Stromal cell of bone marrow (primary cell): ENCODE data around the gene ROBO2.

Experiments used
- DNase-seq: peaks from one replicate; pipeline ENCODE4 v3.0.0-alpha.2; 2012; ENCODE audit warnings: low read depth

Gene ROBO2

GRCh38 chr3:77571971-77572715 is 532.2 kb downstream of the ROBO2 start:
- DNase-seq: no peak

GRCh38 chr3:77577264-77577663 is 537.4 kb downstream of the ROBO2 start:
- no peak for DNase-seq

GRCh38 chr3:77586216-77586615 is 546.3 kb downstream of the ROBO2 start:
- no peak for DNase-seq

- no peak for DNase-seq
Measured at GRCh38 chr3:77588863-77589262, 549.0 kb downstream of the ROBO2 start.

- no peak for DNase-seq
Measured at GRCh38 chr3:77590191-77590590, 550.3 kb downstream of the ROBO2 start.

- DNase-seq: no peak
Measured at GRCh38 chr3:77595371-77595870, 555.5 kb downstream of the ROBO2 start.

GRCh38 chr3:77599948-77600347 is 560.0 kb downstream of the ROBO2 start:
- DNase-seq: no peak

GRCh38 chr3:77601823-77602415 is 562.0 kb downstream of the ROBO2 start:
- DNase-seq: no peak

- no peak for DNase-seq
Measured at GRCh38 chr3:77602722-77603121, 562.8 kb downstream of the ROBO2 start.

- DNase-seq: no peak
Measured at GRCh38 chr3:77605308-77605707, 565.4 kb downstream of the ROBO2 start.

GRCh38 chr3:77605865-77606264 is 566.0 kb downstream of the ROBO2 start:
- DNase-seq: no peak

GRCh38 chr3:77606372-77606771 is 566.5 kb downstream of the ROBO2 start:
- DNase-seq: no peak

GRCh38 chr3:77618686-77619085 is 578.8 kb downstream of the ROBO2 start:
- DNase-seq: no peak

GRCh38 chr3:77620009-77620408 is 580.1 kb downstream of the ROBO2 start:
- no peak for DNase-seq

GRCh38 chr3:77623500-77623899 is 583.6 kb downstream of the ROBO2 start:
- no peak for DNase-seq

GRCh38 chr3:77626157-77626556 is 586.3 kb downstream of the ROBO2 start:
- DNase-seq: no peak

- no peak for DNase-seq
Measured at GRCh38 chr3:77648214-77648613, 608.3 kb downstream of the ROBO2 start.

- no peak for DNase-seq
Measured at GRCh38 chr3:77648664-77649063, 608.8 kb downstream of the ROBO2 start.

- no peak for DNase-seq
Measured at GRCh38 chr3:77652624-77653023, 612.7 kb downstream of the ROBO2 start.

- DNase-seq: no peak
Measured at GRCh38 chr3:77655396-77655795, 615.5 kb downstream of the ROBO2 start.

- DNase-seq: no peak
Measured at GRCh38 chr3:77660718-77661117, 620.8 kb downstream of the ROBO2 start.

- DNase-seq: no peak
Measured at GRCh38 chr3:77667901-77668300, 628.0 kb downstream of the ROBO2 start.

- no peak for DNase-seq
Measured at GRCh38 chr3:77668376-77668775, 628.5 kb downstream of the ROBO2 start.

- DNase-seq: no peak
Measured at GRCh38 chr3:77672016-77672415, 632.1 kb downstream of the ROBO2 start.
